HG03565 (cell line): Measurements from ENCODE around the gene ARHGAP45.

Experiments used
- ATAC-seq: cut with Tn5 transposase; IDR thresholded peaks from one replicate; pipeline ENCODE4 v1.9.1; 2021; ENCODE audit warnings: mild to moderate bottlenecking, moderate library complexity; ENCODE audit not compliant: unreplicated experiment

The ARHGAP45 gene

GRCh38 chr19:1102407-1103131 is 35.6 kb downstream of the ARHGAP45 start:
- ATAC-seq: no peak

GRCh38 chr19:1103132-1103707 is 36.3 kb downstream of the ARHGAP45 start:
- ATAC-seq: no peak

- peak; percentile 53 for ATAC-seq
These were observed 36.8 kb downstream of the ARHGAP45 start, which contains the start of gene GPX4 for GRCh38 chr19:1103708-1104310. Gene GPX4, plus strand, starts transcription at chr19:1103994. Its CDS starts 50 bp downstream, at chr19:1104044.

- peak; percentile 28 for ATAC-seq
These were observed 37.5 kb downstream of the ARHGAP45 start for GRCh38 chr19:1104311-1105007.

- no peak for ATAC-seq
These were observed 38.3 kb downstream of the ARHGAP45 start for GRCh38 chr19:1105008-1105872.

- ATAC-seq: no peak
These were observed 39.2 kb downstream of the ARHGAP45 start for GRCh38 chr19:1105873-1106840.

GRCh38 chr19:1106841-1107660 is 40.1 kb downstream of the ARHGAP45 start:
- ATAC-seq: no peak

GRCh38 chr19:1107661-1108261 is 40.8 kb downstream of the ARHGAP45 start:
- ATAC-seq: no peak

GRCh38 chr19:1108291-1109031 is 41.5 kb downstream of the ARHGAP45 start:
- ATAC-seq: no peak

GRCh38 chr19:1109032-1109551 is 42.1 kb downstream of the ARHGAP45 start:
- no peak for ATAC-seq

- no peak for ATAC-seq
These were observed 43.0 kb downstream of the ARHGAP45 start for GRCh38 chr19:1109697-1110671.

- no peak for ATAC-seq
These were observed 44.1 kb downstream of the ARHGAP45 start for GRCh38 chr19:1110809-1111640.

GRCh38 chr19:1111641-1112267 is 44.8 kb downstream of the ARHGAP45 start:
- ATAC-seq: no peak

- no peak for ATAC-seq
These were observed 45.5 kb downstream of the ARHGAP45 start for GRCh38 chr19:1112268-1113029.
